Gastroesophageal sphincter (tissue), 4 donors: Measurements from ENCODE around the gene ADH5. TPM values are rescaled to one million over a fixed set of nuclear protein-coding genes. Genes with fewer than 3 reads are reported as not detected.

Source experiments
- ATAC-seq: fragments of 150-250 bp; one replicate; pipeline ENCODE4 v1.9.1; 2016; ENCODE audit warnings: mild to moderate bottlenecking, moderate library complexity
- H3K27ac ChIP-seq, 4 donors: fragments of 200-600 bp; sonication (generic) in 3 of 4; 1 replicate in 3 of 4; 2 replicates in 1 of 4; pipeline ENCODE4 v1.5.1; 2016 to 2019
- H3K27me3 ChIP-seq: fragments of 200-600 bp; sonication (generic); one replicate; pipeline ENCODE4 v1.5.1; 2019
- H3K36me3 ChIP-seq, 2 donors: fragments of 200-600 bp; sonication (generic); one replicate each; pipeline ENCODE4 v1.5.1; 2019; ENCODE audit warnings: control low read depth in 1 of 2
- H3K4me1 ChIP-seq, 3 donors: fragments of 200-600 bp; sonication (generic); 1 replicate in 2 of 3; 2 replicates in 1 of 3; pipeline ENCODE4 v1.5.1; 2016 to 2019; ENCODE audit warnings: control low read depth in 2 of 3
- H3K4me3 ChIP-seq, 2 donors: fragments of 200-600 bp; sonication (generic); one replicate each; pipeline ENCODE4 v1.5.1; 2019; ENCODE audit warnings: mild to moderate bottlenecking in 1 of 2, moderate library complexity in 1 of 2
- H3K9me3 ChIP-seq, 3 donors: fragments of 200-600 bp; sonication (generic); one replicate each; pipeline ENCODE4 v1.5.1; 2017 to 2019; ENCODE audit warnings: control low read depth in 2 of 3
- EP300 ChIP-seq: sonication (generic); formaldehyde crosslinking; IDR thresholded peaks from one replicate; pipeline ENCODE4 v1.6.1; 2017; ENCODE audit warnings: antibody characterized with exemption, mild to moderate bottlenecking
- POLR2A ChIP-seq, 2 donors: fragments of 450-650 bp; IDR thresholded peaks; one replicate each; pipeline ENCODE4 v1.6.1; 2017; ENCODE audit warnings: antibody characterized with exemption in 2 of 2, mild to moderate bottlenecking in 2 of 2, moderate library complexity in 1 of 2
- POLR2AphosphoS5 ChIP-seq: sonication (generic); formaldehyde crosslinking; IDR thresholded peaks from one replicate; pipeline ENCODE4 v1.6.1; 2017; ENCODE audit warnings: antibody characterized with exemption
- WGBS, 2 donors: methylation state at CpG; one replicate each; pipeline ENCODE4 v1.1.5; 2018; ENCODE audit warnings: low coverage in 1 of 2; 5-methylcytosine and 5-hydroxymethylcytosine counted together
- total RNA-seq, 4 donors: library from RNA; depleted of rRNA; stranded (reverse); fragments of >200 nt; gene quantifications; one replicate each; pipeline ENCODE4 v1.1.0, GENCODE V29; 2016
- TF ChIP-seq, protein P1 (sequence below), 4 experiments: fragments of 200-600 bp in 2 of 4; fragments of 450-650 bp in 2 of 4; sonication (generic) in 1 of 4; IDR thresholded peaks; one replicate each; pipeline ENCODE4 v1.5.1; 2017 to 2019; ENCODE audit warnings: antibody characterized with exemption in 4 of 4, mild to moderate bottlenecking in 2 of 4, moderate library complexity in 2 of 4

The ADH5 gene
- total RNA-seq, 4 donors from 2014 or later: 299 to 529 (median 465) TPM

- TF ChIP-seq EP300 (no peak), POLR2AphosphoS5 (no peak), POLR2A (IDR thresholded peaks at IDR 0.05) (no peak)
- TF ChIP-seq, protein P1, sequence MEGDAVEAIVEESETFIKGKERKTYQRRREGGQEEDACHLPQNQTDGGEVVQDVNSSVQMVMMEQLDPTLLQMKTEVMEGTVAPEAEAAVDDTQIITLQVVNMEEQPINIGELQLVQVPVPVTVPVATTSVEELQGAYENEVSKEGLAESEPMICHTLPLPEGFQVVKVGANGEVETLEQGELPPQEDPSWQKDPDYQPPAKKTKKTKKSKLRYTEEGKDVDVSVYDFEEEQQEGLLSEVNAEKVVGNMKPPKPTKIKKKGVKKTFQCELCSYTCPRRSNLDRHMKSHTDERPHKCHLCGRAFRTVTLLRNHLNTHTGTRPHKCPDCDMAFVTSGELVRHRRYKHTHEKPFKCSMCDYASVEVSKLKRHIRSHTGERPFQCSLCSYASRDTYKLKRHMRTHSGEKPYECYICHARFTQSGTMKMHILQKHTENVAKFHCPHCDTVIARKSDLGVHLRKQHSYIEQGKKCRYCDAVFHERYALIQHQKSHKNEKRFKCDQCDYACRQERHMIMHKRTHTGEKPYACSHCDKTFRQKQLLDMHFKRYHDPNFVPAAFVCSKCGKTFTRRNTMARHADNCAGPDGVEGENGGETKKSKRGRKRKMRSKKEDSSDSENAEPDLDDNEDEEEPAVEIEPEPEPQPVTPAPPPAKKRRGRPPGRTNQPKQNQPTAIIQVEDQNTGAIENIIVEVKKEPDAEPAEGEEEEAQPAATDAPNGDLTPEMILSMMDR (IDR thresholded peaks at IDR 0.05): no peak
- no peak for ATAC-seq
- WGBS, 2 donors: 86 to 93% methylated on average over 8 of the region's 8 CpGs
- Histone ChIP-seq H3K4me3 (no peak overlapping the region), H3K36me3 (peaks cover 0 to 47% of the 10 kb centered on the region in 2 donors), H3K27ac (peak overlapping the region; percentile 60 to 79 (median 66)), H3K9me3 (no peaks in the 10 kb centered on the region), H3K27me3 (no peaks in the 10 kb centered on the region), H3K4me1 (peaks cover 0 to 2% (median 2%) of the 10 kb centered on the region in 3 donors)
Measured at GRCh38 chr4:99061048-99061700, 27.4 kb downstream of the ADH5 start.

- 100% methylated on average over 1 of the region's 1 CpG for WGBS, 2 donors
- TF ChIP-seq, protein P1 (IDR thresholded peaks at IDR 0.05): no peak
- TF ChIP-seq POLR2AphosphoS5: no peak
- no peak for TF ChIP-seq EP300
- TF ChIP-seq POLR2A (IDR thresholded peaks at IDR 0.05): no peak
- no peak for ATAC-seq
- Histone ChIP-seq H3K27ac (peak overlapping the region; percentile 11 to 68 (median 56)), H3K4me3 (no peak overlapping the region), H3K27me3 (no peaks in the 10 kb centered on the region), H3K9me3 (no peaks in the 10 kb centered on the region), H3K4me1 (peaks cover 3 to 9% (median 6%) of the 10 kb centered on the region in 3 donors), H3K36me3 (peaks cover 0 to 47% of the 10 kb centered on the region in 2 donors)
Measured at GRCh38 chr4:99059550-99059949, 29.0 kb downstream of the ADH5 start.

- Histone ChIP-seq H3K27ac (no peak overlapping the region), H3K4me3 (no peak overlapping the region), H3K4me1 (peaks cover 3 to 9% (median 6%) of the 10 kb centered on the region in 3 donors), H3K36me3 (peaks cover 0 to 55% of the 10 kb centered on the region in 2 donors), H3K9me3 (no peaks in the 10 kb centered on the region), H3K27me3 (no peaks in the 10 kb centered on the region)
- TF ChIP-seq POLR2AphosphoS5: no peak
- TF ChIP-seq, protein P1 (IDR thresholded peaks at IDR 0.05): no peak
- TF ChIP-seq EP300: no peak
- TF ChIP-seq POLR2A (IDR thresholded peaks at IDR 0.05): no peak
- ATAC-seq: no peak
- WGBS, 2 donors: 76 to 100% methylated on average over 1 to 2 of the region's 2 CpGs
Measured at GRCh38 chr4:99058228-99058627, 30.4 kb downstream of the ADH5 start.

GRCh38 chr4:99054428-99054994, 34.1 kb downstream of the ADH5 start:
- peaks cover 3 to 9% (median 3%) of the 10 kb centered on the region in 3 donors for H3K4me1 ChIP-seq
- 77 to 97% methylated on average over 2 to 3 of the region's 3 CpGs for WGBS, 2 donors
- no peak overlapping the region for H3K4me3 ChIP-seq
- peaks cover 0 to 75% of the 10 kb centered on the region in 2 donors for H3K36me3 ChIP-seq
- TF ChIP-seq POLR2A (IDR thresholded peaks at IDR 0.05) (no peak), EP300 (no peak), POLR2AphosphoS5 (no peak)
- TF ChIP-seq, protein P1 (IDR thresholded peaks at IDR 0.05): no peak
- no peak overlapping the region for H3K27ac ChIP-seq
- ATAC-seq: no peak
- no peaks in the 10 kb centered on the region for H3K27me3 ChIP-seq
- H3K9me3 ChIP-seq: no peaks in the 10 kb centered on the region

DNA sequence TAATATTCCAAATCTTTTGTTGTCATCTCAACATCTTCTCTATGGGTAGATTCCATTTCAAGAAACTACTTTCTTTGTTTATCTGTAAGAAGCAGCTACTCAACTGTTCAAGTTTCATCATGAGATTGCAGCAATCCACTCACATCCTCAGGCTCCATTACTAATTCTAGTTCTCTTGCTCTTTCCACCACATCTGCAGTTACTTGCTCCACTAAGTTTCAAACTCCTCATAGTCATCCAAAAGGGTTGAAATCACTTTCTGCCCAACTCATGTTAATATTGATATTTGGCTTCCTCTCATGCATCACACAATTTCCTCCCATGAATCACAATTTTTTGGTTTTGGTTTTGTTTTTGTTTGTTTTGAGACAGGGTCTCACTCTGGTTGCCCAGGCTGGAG, 35.7 kb downstream of the ADH5 start:
- no peak for ATAC-seq
- peaks cover 3 to 78% of the 10 kb centered on the region in 2 donors for H3K36me3 ChIP-seq
- peaks cover 3 to 9% (median 3%) of the 10 kb centered on the region in 3 donors for H3K4me1 ChIP-seq
- no peak overlapping the region for H3K27ac ChIP-seq
- no peaks in the 10 kb centered on the region for H3K9me3 ChIP-seq
- TF ChIP-seq POLR2A (IDR thresholded peaks at IDR 0.05): no peak
- H3K27me3 ChIP-seq: no peaks in the 10 kb centered on the region
- H3K4me3 ChIP-seq: no peak overlapping the region
